ENCODE measurements around the gene SYNCRIP.
"Not testable (repeated sequence)": the region's sequence is repeated elsewhere in the genome, so short reads cannot be mapped to it uniquely, and the experiment has no call there.

SYNCRIP gene

DNA sequence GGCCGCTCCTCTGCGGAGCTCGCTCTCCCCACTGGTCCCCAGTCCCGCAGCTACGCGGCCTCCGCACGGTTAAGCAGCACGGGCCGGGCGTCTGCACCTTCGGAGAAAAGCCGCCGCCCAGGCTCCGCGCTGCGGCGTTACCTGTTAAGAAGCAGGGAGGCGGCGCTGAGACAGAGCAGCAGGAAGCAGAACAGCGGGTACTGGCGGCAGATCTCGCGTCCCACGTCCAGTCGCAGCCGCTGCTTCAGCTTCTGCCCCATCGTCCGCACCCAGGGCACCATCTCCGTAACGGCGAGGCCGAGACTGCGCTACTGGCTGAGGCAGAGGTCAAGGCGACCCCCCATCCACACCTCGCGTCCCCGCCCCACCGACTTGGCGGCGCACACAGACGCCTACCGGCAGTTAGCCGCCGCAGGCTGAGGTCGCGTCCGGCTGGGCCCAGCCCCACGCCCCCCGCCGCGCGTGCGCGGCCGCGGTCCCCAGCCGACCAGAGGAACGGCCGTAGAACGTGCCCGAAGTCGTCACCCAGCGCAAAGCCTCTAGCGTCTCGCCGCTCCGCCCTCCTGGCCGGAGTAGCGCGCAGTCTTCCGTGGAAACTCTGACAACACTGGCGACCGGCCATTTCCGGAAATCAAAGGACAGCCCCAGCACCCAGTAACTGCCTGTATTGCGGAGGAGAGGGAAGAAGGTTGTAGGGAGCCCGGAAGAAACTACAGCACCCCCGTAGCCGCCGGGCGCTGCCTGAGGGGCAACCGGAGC, 49.1 kb downstream of the SYNCRIP start, which contains the start of gene SNX14:
Gene SNX14, minus strand, starts transcription at position 421 of the 759 bp plus-strand sequence. Its CDS starts 140 bp downstream, at position 281.
- DNase-seq: peak; percentile 97

DNA sequence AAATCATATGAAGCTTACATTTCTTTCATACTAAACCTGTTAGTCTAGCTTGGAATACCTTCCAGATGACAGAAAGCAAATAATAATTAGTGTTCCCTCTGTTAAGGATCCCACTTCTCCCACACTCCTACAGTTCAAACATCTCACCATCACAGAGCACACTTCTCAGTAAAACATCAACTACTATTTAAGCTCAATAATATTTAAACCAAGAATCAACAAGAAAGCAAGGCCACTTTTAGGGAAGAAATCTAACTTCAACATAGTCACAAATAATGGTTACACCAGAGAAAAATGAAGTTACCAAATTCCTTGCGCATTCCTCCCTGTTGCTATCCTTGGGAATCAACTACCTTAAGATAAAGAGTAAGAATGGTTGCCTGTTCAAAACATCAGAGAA, 50.7 kb downstream of the SYNCRIP start:
- no peak for DNase-seq

DNA sequence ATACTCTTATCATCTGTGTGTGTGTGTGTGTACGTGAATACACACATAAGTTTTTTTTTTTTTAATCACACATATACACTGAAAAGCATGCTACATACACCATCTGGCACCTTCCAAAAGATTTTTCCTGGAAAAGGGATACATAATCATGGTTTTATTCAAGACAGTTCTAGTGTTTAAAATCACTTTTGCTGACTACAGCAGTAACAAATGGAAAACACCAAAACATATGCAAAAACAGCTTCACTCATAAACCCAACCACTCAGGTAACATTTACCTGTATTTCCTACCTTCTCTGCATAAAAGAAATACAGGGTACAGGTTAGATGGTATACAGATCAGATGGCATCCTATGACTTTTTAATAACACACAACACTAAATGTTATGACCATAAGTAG, 51.5 kb downstream of the SYNCRIP start:
- DNase-seq: no peak

DNA sequence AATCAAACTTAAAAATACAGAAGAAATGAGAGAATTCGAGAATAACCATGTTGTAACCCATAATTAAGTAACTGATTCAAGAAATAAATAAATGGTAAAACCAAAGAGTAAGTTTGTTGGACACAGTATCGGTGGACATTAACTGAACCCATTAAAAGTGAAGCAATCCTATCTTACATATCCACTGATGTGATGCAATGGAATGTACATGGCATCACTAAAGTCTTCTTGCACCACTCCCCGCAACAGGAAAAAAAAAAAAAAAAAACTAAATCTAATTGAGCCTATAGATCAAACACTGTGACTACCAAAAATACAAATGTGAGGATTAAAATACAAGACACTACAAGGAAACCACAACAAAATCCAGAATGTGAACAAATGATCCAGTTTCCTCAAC, 56.9 kb downstream of the SYNCRIP start:
- peak; percentile 17 to 33 for DNase-seq

DNA sequence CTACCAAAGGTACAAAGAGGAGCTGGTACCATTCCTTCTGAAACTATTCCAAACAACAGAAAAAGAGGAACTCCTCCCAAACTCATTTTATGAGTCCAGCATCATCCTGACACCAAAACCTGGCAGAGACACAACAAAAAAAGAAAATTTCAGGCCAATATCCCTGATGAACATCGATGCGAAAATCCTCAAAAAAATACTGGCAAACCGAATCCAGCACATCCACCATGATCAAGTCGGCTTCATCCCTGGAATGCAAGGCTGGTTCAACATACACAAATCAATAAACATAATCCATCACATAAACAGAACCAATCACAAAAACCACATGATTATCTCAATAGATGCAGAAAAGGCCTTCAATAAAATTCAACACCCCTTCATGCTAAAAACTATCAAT, 59.9 kb downstream of the SYNCRIP start:
- not testable (repeated sequence) for DNase-seq

- DNase-seq: no peak
Measured at GRCh38 chr6:85581572-85581971, 61.1 kb downstream of the SYNCRIP start.

DNA sequence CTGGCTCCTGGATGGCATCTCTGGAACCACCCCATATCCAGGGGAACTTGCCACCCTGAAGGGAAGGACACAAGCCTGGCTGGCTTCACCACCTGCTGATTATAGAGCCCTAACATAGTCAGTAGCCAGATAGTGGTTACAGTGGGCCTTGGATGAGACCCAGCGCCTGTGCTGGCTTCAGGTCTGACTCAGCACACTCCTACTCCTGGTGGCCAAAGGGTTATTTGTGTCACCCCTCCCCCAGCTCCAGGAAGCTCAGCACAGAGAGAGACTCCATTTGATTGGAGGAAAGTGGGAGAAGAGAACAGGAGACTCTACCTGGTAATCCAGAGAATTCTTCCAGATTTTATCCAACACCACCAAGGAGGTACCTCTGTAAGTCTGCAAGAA, 61.8 kb downstream of the SYNCRIP start:
- no peak for DNase-seq

- DNase-seq: no peak
Measured at GRCh38 chr6:85580118-85580877, 62.4 kb downstream of the SYNCRIP start.

- DNase-seq: no peak
Measured at GRCh38 chr6:85579581-85579980, 63.1 kb downstream of the SYNCRIP start.

DNA sequence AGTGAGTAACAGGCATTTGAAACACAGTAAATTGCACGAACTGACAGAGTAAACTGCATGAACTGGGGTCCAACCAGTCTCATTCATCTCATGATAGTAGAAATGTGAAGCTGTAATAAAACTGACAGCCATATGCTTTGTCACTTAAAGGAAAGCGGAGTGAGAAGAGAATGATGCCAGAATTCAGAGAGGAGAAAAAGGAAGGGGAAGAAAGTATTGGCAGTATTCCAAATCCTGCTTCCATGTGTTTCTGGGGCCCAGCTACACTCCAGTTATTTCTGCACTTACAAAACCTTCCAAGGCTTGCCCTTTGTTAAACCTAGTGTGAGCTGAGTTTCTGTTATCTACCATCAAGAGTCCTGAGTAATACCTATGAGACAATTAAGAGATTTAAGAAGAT, 66.2 kb downstream of the SYNCRIP start:
- no peak for DNase-seq

DNA sequence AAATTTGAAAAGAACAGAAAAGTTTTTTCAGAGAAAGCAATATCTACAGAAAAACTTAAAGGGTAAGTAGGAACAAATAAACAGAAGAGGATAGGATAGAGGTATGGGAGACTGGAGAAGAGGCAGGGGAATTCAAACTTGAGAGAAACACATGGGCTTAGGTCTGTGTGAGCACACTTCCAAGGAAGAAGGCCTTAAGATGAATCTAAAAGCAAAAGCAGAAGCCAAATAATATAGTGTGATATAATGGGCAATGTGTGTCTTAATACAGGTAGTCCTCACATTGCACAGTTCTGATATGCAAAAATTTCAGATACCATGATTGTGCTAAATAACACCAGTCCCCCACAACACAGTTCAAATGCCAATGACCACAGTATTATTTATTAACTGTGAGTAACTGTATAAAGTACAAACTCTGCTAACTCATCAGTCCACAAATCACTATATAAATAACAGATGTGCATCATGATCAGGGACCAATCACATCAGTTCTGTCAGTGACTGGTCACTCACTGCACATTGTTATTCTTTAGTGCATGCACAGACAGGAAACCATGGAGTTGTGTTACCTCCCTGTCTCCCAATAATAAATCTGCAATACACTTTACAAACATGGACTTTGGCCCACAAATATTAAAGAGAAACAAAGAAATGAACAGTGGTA, 67.6 kb downstream of the SYNCRIP start:
- DNase-seq: no peak

GRCh38 chr6:85569323-85569722, 73.4 kb downstream of the SYNCRIP start:
- DNase-seq: no peak

DNA sequence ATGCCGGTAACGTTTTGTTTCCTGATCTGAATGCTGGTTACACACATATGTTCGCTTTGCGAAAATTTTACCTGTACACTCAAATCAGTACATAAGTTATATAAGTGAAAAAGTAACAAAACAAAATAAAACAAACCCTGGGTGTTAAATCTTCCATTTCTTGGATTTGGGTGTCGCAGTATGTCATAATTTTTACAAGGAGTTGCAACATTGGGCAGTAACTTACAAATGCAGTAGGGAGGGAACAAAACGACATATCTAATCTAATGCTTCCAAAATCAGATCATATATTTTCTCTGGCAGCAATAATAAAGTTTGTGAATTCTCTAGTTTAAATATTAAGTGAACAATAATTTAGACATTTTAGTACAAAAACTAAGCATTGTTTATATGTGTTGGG, 74.3 kb downstream of the SYNCRIP start:
- DNase-seq: no peak

DNA sequence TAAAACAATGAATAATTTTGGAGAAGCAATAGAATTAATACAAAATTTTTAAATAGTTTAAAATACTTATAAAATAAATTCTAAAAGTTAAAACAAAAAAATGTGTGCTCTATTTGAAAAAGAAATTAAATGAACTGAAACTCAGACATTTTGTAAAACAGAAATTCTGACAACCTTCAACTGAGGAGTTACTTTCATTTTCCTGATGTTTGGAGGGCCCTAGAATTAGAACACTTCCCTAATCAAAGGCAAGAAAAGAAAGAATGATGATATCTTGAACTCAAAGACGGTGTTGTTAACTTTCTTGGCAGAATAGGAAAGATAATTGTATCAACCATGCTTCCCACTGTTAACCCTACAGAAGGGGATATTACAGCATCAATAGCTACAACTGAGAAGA, 77.0 kb downstream of the SYNCRIP start:
- DNase-seq: no peak

DNA sequence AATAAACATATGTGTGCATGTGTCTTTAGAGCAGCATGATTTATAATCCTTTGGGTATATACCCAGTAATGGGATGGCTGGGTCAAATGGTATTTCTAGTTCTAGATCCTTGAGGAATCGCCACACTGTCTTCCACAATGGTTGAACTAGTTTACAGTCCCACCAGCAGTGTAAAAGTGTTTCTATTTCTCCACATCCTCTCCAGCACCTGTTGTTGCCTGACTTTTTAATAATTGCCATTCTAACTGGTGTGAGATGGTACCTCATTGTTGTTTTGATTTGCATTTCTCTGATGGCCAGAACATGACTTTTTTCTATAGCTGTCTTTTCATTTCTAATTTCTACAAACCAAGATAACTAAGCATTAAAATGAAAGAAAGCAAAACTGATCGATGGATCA, 78.5 kb downstream of the SYNCRIP start:
- DNase-seq: not testable (repeated sequence)

Data from AML-193 (cell line).